Measurements from ENCODE around the gene PCDH9.

The PCDH9 gene

GRCh38 chr13:67004511-67004910, 225.6 kb downstream of the PCDH9 start:
- no peaks in the 10 kb centered on the region for H3K9me3 Mint-ChIP-seq
- H3K4me1 Mint-ChIP-seq = no peaks in the 10 kb centered on the region
- H3K4me3 Mint-ChIP-seq = no peak overlapping the region
- H3K36me3 Mint-ChIP-seq (ENCODE audit: low read depth) = no peaks in the 10 kb centered on the region
- H3K27me3 Mint-ChIP-seq = no peaks in the 10 kb centered on the region
- H3K27ac Mint-ChIP-seq = no peak overlapping the region
- ATAC-seq (no peak), DNase-seq (no peak)

GRCh38 chr13:67003743-67004142, 226.4 kb downstream of the PCDH9 start:
- Mint-ChIP-seq H3K36me3 (ENCODE audit: low read depth) (no peaks in the 10 kb centered on the region), H3K27ac (no peak overlapping the region), H3K9me3 (peaks cover 5% of the 10 kb centered on the region), H3K4me1 (no peaks in the 10 kb centered on the region), H3K27me3 (no peaks in the 10 kb centered on the region), H3K4me3 (no peak overlapping the region)
- ATAC-seq (no peak), DNase-seq (no peak)

- Mint-ChIP-seq H3K27me3 (no peaks in the 10 kb centered on the region), H3K9me3 (peaks cover 9% of the 10 kb centered on the region), H3K4me3 (no peak overlapping the region), H3K27ac (no peak overlapping the region), H3K4me1 (no peaks in the 10 kb centered on the region), H3K36me3 (ENCODE audit: low read depth) (no peaks in the 10 kb centered on the region)
- DNase-seq (no peak), ATAC-seq (no peak)
Observed at GRCh38 chr13:67001363-67001762, 228.8 kb downstream of the PCDH9 start.

GRCh38 chr13:66996503-66996902, 233.6 kb downstream of the PCDH9 start:
- H3K27me3 Mint-ChIP-seq = peaks cover 1% of the 10 kb centered on the region
- no peak overlapping the region for H3K4me3 Mint-ChIP-seq
- DNase-seq = no peak
- H3K27ac Mint-ChIP-seq = no peak overlapping the region
- no peak for ATAC-seq
- no peaks in the 10 kb centered on the region for H3K36me3 Mint-ChIP-seq (ENCODE audit: low read depth)
- peaks cover 12% of the 10 kb centered on the region for H3K9me3 Mint-ChIP-seq
- H3K4me1 Mint-ChIP-seq = peaks cover 7% of the 10 kb centered on the region

- Mint-ChIP-seq H3K4me1 (peaks cover 7% of the 10 kb centered on the region), H3K9me3 (peaks cover 12% of the 10 kb centered on the region), H3K4me3 (no peak overlapping the region), H3K36me3 (ENCODE audit: low read depth) (no peaks in the 10 kb centered on the region), H3K27me3 (peaks cover 1% of the 10 kb centered on the region), H3K27ac (no peak overlapping the region)
- DNase-seq = no peak
- ATAC-seq = no peak
Observed at GRCh38 chr13:66995203-66995611, 234.9 kb downstream of the PCDH9 start.

- Mint-ChIP-seq H3K4me3 (no peak overlapping the region), H3K27me3 (peaks cover 1% of the 10 kb centered on the region), H3K9me3 (peaks cover 12% of the 10 kb centered on the region), H3K4me1 (peaks cover 7% of the 10 kb centered on the region), H3K36me3 (ENCODE audit: low read depth) (no peaks in the 10 kb centered on the region), H3K27ac (no peak overlapping the region)
- DNase-seq = no peak
- ATAC-seq = no peak
Observed at GRCh38 chr13:66994517-66995202, 235.5 kb downstream of the PCDH9 start.

- Mint-ChIP-seq H3K36me3 (ENCODE audit: low read depth) (no peaks in the 10 kb centered on the region), H3K4me1 (peaks cover 7% of the 10 kb centered on the region), H3K4me3 (peak overlapping the region; percentile 39), H3K27me3 (peaks cover 1% of the 10 kb centered on the region), H3K9me3 (peaks cover 11% of the 10 kb centered on the region), H3K27ac (peak overlapping the region; percentile 64)
- ATAC-seq = no peak
- peak; percentile 15 for DNase-seq
Observed at GRCh38 chr13:66994097-66994496, 236.0 kb downstream of the PCDH9 start.

- Mint-ChIP-seq H3K27me3 (peaks cover 1% of the 10 kb centered on the region), H3K27ac (no peak overlapping the region), H3K4me1 (peaks cover 7% of the 10 kb centered on the region), H3K4me3 (no peak overlapping the region), H3K36me3 (ENCODE audit: low read depth) (no peaks in the 10 kb centered on the region), H3K9me3 (peaks cover 4% of the 10 kb centered on the region)
- no peak for DNase-seq
- ATAC-seq = no peak
Observed at GRCh38 chr13:66992719-66993118, 237.4 kb downstream of the PCDH9 start.

- H3K4me3 Mint-ChIP-seq = no peak overlapping the region
- peaks cover 7% of the 10 kb centered on the region for H3K4me1 Mint-ChIP-seq
- H3K27ac Mint-ChIP-seq = no peak overlapping the region
- no peak for ATAC-seq
- no peak for DNase-seq
- H3K9me3 Mint-ChIP-seq = peaks cover 4% of the 10 kb centered on the region
- H3K27me3 Mint-ChIP-seq = peaks cover 1% of the 10 kb centered on the region
- no peaks in the 10 kb centered on the region for H3K36me3 Mint-ChIP-seq (ENCODE audit: low read depth)
Observed at GRCh38 chr13:66992183-66992582, 238.0 kb downstream of the PCDH9 start.

- no peaks in the 10 kb centered on the region for H3K27me3 Mint-ChIP-seq
- peaks cover 4% of the 10 kb centered on the region for H3K9me3 Mint-ChIP-seq
- H3K27ac Mint-ChIP-seq = no peak overlapping the region
- no peak for ATAC-seq
- H3K36me3 Mint-ChIP-seq (ENCODE audit: low read depth) = no peaks in the 10 kb centered on the region
- H3K4me1 Mint-ChIP-seq = no peaks in the 10 kb centered on the region
- no peak for DNase-seq
- H3K4me3 Mint-ChIP-seq = no peak overlapping the region
Observed at GRCh38 chr13:66984241-66984640, 245.9 kb downstream of the PCDH9 start.

- H3K27me3 Mint-ChIP-seq = no peaks in the 10 kb centered on the region
- H3K4me1 Mint-ChIP-seq = no peaks in the 10 kb centered on the region
- DNase-seq (no peak), ATAC-seq (no peak)
- no peak overlapping the region for H3K4me3 Mint-ChIP-seq
- no peaks in the 10 kb centered on the region for H3K36me3 Mint-ChIP-seq (ENCODE audit: low read depth)
- H3K27ac Mint-ChIP-seq = no peak overlapping the region
- peaks cover 4% of the 10 kb centered on the region for H3K9me3 Mint-ChIP-seq
Observed at GRCh38 chr13:66981912-66982311, 248.2 kb downstream of the PCDH9 start.

- no peaks in the 10 kb centered on the region for H3K4me1 Mint-ChIP-seq
- no peak overlapping the region for H3K27ac Mint-ChIP-seq
- DNase-seq (no peak), ATAC-seq (no peak)
- no peak overlapping the region for H3K4me3 Mint-ChIP-seq
- H3K27me3 Mint-ChIP-seq = no peaks in the 10 kb centered on the region
- no peaks in the 10 kb centered on the region for H3K9me3 Mint-ChIP-seq
- H3K36me3 Mint-ChIP-seq (ENCODE audit: low read depth) = no peaks in the 10 kb centered on the region
Observed at GRCh38 chr13:66977161-66977560, 253.0 kb downstream of the PCDH9 start.

- H3K4me3 Mint-ChIP-seq = no peak overlapping the region
Observed at GRCh38 chr13:66974889-66975288, 255.2 kb downstream of the PCDH9 start.

GRCh38 chr13:66974174-66974573, 256.0 kb downstream of the PCDH9 start:
- ATAC-seq = no peak
- H3K36me3 Mint-ChIP-seq (ENCODE audit: low read depth) = no peaks in the 10 kb centered on the region
- H3K4me1 Mint-ChIP-seq = no peaks in the 10 kb centered on the region
- no peaks in the 10 kb centered on the region for H3K27me3 Mint-ChIP-seq
- no peak overlapping the region for H3K4me3 Mint-ChIP-seq
- no peaks in the 10 kb centered on the region for H3K9me3 Mint-ChIP-seq
- DNase-seq = no peak
- H3K27ac Mint-ChIP-seq = no peak overlapping the region

More at GRCh38 chr13:66974889-66975288, 255.2 kb downstream of the PCDH9 start:
- DNase-seq = no peak
- Mint-ChIP-seq H3K27me3 (no peaks in the 10 kb centered on the region), H3K36me3 (ENCODE audit: low read depth) (no peaks in the 10 kb centered on the region), H3K4me1 (no peaks in the 10 kb centered on the region), H3K9me3 (no peaks in the 10 kb centered on the region), H3K27ac (no peak overlapping the region)
- ATAC-seq = no peak

- DNase-seq = no peak
- Mint-ChIP-seq H3K4me3 (no peak overlapping the region), H3K27me3 (no peaks in the 10 kb centered on the region), H3K9me3 (no peaks in the 10 kb centered on the region), H3K27ac (no peak overlapping the region), H3K36me3 (ENCODE audit: low read depth) (no peaks in the 10 kb centered on the region), H3K4me1 (no peaks in the 10 kb centered on the region)
- ATAC-seq = no peak
Observed at GRCh38 chr13:66972659-66973058, 257.5 kb downstream of the PCDH9 start.

GRCh38 chr13:66971004-66971403, 259.1 kb downstream of the PCDH9 start:
- no peaks in the 10 kb centered on the region for H3K9me3 Mint-ChIP-seq
- no peak overlapping the region for H3K4me3 Mint-ChIP-seq
- no peak for DNase-seq
- no peak overlapping the region for H3K27ac Mint-ChIP-seq
- ATAC-seq = no peak
- H3K36me3 Mint-ChIP-seq (ENCODE audit: low read depth) = no peaks in the 10 kb centered on the region
- H3K4me1 Mint-ChIP-seq = no peaks in the 10 kb centered on the region
- no peaks in the 10 kb centered on the region for H3K27me3 Mint-ChIP-seq

Data from activated naive CD8-positive, alpha-beta T cell treated with anti-CD3 and anti-CD28 coated beads, Interleukin-2, amount 50 U/mL, for 24 hours (primary cell).